Tibial nerve (tissue), 4 donors: ENCODE results near the gene CAMTA1. TPM values are rescaled to one million over a fixed set of nuclear protein-coding genes. Genes with fewer than 3 reads are reported as not detected.

Source experiments
- DNase-seq, 2 donors: peaks; one replicate each; pipeline ENCODE4 v3.0.0-alpha.2; 2019; ENCODE audit warnings: low spot score in 2 of 2
- H3K27ac ChIP-seq, 4 donors: fragments of 200-600 bp; sonication (generic) in 3 of 4; one replicate each; pipeline ENCODE4 v1.5.1; 2017 to 2019; ENCODE audit warnings: mild to moderate bottlenecking in 1 of 4
- H3K27me3 ChIP-seq, 2 donors: fragments of 200-600 bp; sonication (generic) in 1 of 2; one replicate each; pipeline versions ENCODE4 v1.5.1 to v1.6.0; 2017 to 2019
- H3K36me3 ChIP-seq, 3 donors: fragments of 200-600 bp; sonication (generic); one replicate each; pipeline ENCODE4 v1.5.1; 2018 to 2019
- H3K4me1 ChIP-seq, 4 donors: fragments of 200-600 bp; sonication (generic) in 3 of 4; one replicate each; pipeline ENCODE4 v1.5.1; 2017 to 2019
- H3K4me3 ChIP-seq, 4 donors: fragments of 200-600 bp; sonication (generic) in 3 of 4; one replicate each; pipeline ENCODE4 v1.5.1; 2017 to 2019; ENCODE audit warnings: mild to moderate bottlenecking in 1 of 4, moderate library complexity in 1 of 4
- H3K9me3 ChIP-seq, 4 donors: fragments of 200-600 bp; sonication (generic) in 3 of 4; one replicate each; pipeline ENCODE4 v1.5.1; 2017 to 2019
- CTCF ChIP-seq, 5 experiments: fragments of 200-600 bp in 3 of 5; fragments of 450-650 bp in 2 of 5; sonication (generic) in 3 of 5; IDR thresholded peaks; one replicate each; pipeline ENCODE4 v1.5.1; 2016 to 2019; ENCODE audit warnings: antibody characterized with exemption in 5 of 5, mild to moderate bottlenecking in 3 of 5, moderate library complexity in 2 of 5
- EP300 ChIP-seq, 2 donors: sonication (generic); formaldehyde crosslinking; IDR thresholded peaks; one replicate each; pipeline ENCODE4 v1.6.1; 2017; ENCODE audit warnings: antibody characterized with exemption in 2 of 2, mild to moderate bottlenecking in 1 of 2
- POLR2A ChIP-seq, 2 donors: fragments of 450-650 bp; IDR thresholded peaks; one replicate each; pipeline ENCODE4 v1.6.1; 2017; ENCODE audit warnings: antibody characterized with exemption in 2 of 2, mild to moderate bottlenecking in 2 of 2, moderate library complexity in 2 of 2
- WGBS, 2 donors: methylation state at CpG; one replicate each; pipeline ENCODE4 v1.1.5; 2018; 5-methylcytosine and 5-hydroxymethylcytosine counted together
- total RNA-seq, 4 donors: library from RNA; depleted of rRNA; stranded (reverse); fragments of >200 nt; gene quantifications; one replicate each; pipeline ENCODE4 v1.1.0, GENCODE V29; 2016

The CAMTA1 gene
- total RNA-seq, 4 donors from 2014 or later: 41.8 to 104 (median 87.2) TPM

- WGBS, 2 donors: 87 to 88% methylated on average over 7 of the region's 7 CpGs
- H3K36me3 ChIP-seq: no peaks in the 10 kb centered on the region
- no peaks in the 10 kb centered on the region for H3K4me1 ChIP-seq
- no peak overlapping the region for H3K27ac ChIP-seq
- peaks cover 0 to 16% of the 10 kb centered on the region in 2 donors for H3K27me3 ChIP-seq
- DNase-seq: no peak
- TF ChIP-seq EP300 (IDR thresholded peaks at IDR 0.05): no peak
- TF ChIP-seq POLR2A (IDR thresholded peaks at IDR 0.05): no peak
- no peak for TF ChIP-seq CTCF (IDR thresholded peaks at IDR 0.05)
- H3K4me3 ChIP-seq: no peak overlapping the region
- H3K9me3 ChIP-seq: no peaks in the 10 kb centered on the region
Observed at GRCh38 chr1:7103361-7103782, 318.1 kb downstream of the CAMTA1 start.

GRCh38 chr1:7103874-7104273 is 318.6 kb downstream of the CAMTA1 start:
- TF ChIP-seq EP300 (IDR thresholded peaks at IDR 0.05) (no peak), POLR2A (IDR thresholded peaks at IDR 0.05) (no peak), CTCF (IDR thresholded peaks at IDR 0.05) (no peak)
- Histone ChIP-seq H3K36me3 (no peaks in the 10 kb centered on the region), H3K4me3 (no peak overlapping the region), H3K9me3 (peaks cover 0 to 3% (median 0%) of the 10 kb centered on the region in 4 donors), H3K27ac (no peak overlapping the region), H3K27me3 (peaks cover 0 to 12% of the 10 kb centered on the region in 2 donors), H3K4me1 (no peaks in the 10 kb centered on the region)
- WGBS, 2 donors: 69 to 82% methylated on average over 6 of the region's 6 CpGs
- DNase-seq: no peak

GRCh38 chr1:7104339-7104738 is 319.1 kb downstream of the CAMTA1 start:
- H3K36me3 ChIP-seq: no peaks in the 10 kb centered on the region
- peaks cover 0 to 11% of the 10 kb centered on the region in 2 donors for H3K27me3 ChIP-seq
- no peak overlapping the region for H3K4me3 ChIP-seq
- 13 to 23% methylated on average over 2 of the region's 2 CpGs for WGBS, 2 donors
- no peak overlapping the region for H3K27ac ChIP-seq
- H3K4me1 ChIP-seq: no peaks in the 10 kb centered on the region
- TF ChIP-seq EP300 (IDR thresholded peaks at IDR 0.05): no peak
- TF ChIP-seq CTCF (IDR thresholded peaks at IDR 0.05): no peak
- TF ChIP-seq POLR2A (IDR thresholded peaks at IDR 0.05): no peak
- no peak for DNase-seq
- H3K9me3 ChIP-seq: peaks cover 0 to 3% (median 0%) of the 10 kb centered on the region in 4 donors

DNA sequence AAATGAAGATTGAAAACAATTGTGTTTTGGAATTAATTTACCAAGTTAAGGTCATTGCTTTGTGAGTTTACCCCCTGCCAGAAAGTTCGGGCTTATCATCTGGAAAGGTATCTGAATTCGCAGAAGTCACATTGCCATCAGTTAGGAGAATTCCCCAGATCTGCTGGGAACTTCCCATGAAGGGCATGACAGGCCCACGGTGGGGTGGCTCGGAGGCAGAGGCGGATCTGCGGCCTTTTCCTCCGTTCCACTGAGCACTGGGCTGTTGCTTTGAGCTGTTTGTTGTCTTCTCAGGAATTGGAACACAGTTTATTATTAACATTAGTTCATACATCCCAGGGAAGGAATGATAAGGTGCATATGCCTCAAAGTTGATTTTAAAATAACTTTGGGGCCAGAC is 320.0 kb downstream of the CAMTA1 start:
- H3K4me3 ChIP-seq: no peak overlapping the region
- no peaks in the 10 kb centered on the region for H3K4me1 ChIP-seq
- no peak for DNase-seq
- peaks cover 0 to 3% (median 0%) of the 10 kb centered on the region in 4 donors for H3K9me3 ChIP-seq
- H3K27ac ChIP-seq: no peak overlapping the region
- peaks cover 0 to 2% of the 10 kb centered on the region in 2 donors for H3K27me3 ChIP-seq
- H3K36me3 ChIP-seq: no peaks in the 10 kb centered on the region
- WGBS, 2 donors: 66 to 68% methylated on average over 7 of the region's 7 CpGs
- TF ChIP-seq CTCF (IDR thresholded peaks at IDR 0.05) (no peak), POLR2A (IDR thresholded peaks at IDR 0.05) (no peak), EP300 (IDR thresholded peaks at IDR 0.05) (no peak)

DNA sequence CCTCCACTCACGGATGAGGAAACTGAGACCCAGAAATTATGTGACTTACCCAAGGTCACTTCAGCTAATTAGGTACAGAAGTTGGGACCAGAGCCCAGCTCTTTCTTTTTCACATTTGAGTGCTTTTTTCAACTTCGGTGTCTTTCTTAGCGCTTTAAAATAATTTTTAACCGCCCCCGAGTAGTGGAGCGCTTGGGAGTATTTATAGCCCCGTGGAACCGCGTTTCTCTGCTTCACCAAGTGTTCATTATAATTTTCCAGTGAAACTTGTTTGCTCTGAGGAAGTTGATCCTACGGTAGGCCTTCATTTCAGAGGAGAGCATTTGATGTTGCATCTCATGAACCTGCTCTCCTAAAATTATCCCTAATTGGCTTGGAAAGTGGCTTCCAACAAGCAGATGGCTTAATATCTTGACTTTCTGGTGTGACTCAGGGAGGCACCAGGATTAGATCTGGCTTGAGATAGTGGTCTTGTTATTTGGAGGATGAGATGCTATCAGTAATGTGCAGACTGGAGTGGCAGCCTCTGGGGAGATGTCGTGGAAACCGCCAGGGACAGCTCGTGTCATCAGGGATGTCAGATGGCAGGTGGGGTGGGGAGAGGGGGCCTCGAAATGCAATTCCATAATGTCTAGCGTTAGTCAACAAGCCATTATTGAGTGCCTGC is 321.3 kb downstream of the CAMTA1 start:
- H3K4me1 ChIP-seq: no peaks in the 10 kb centered on the region
- H3K9me3 ChIP-seq: peaks cover 0 to 3% (median 0%) of the 10 kb centered on the region in 4 donors
- H3K27me3 ChIP-seq: no peaks in the 10 kb centered on the region
- H3K27ac ChIP-seq: no peak overlapping the region
- DNase-seq: no peak
- no peaks in the 10 kb centered on the region for H3K36me3 ChIP-seq
- 70 to 71% methylated on average over 15 of the region's 15 CpGs for WGBS, 2 donors
- no peak for TF ChIP-seq EP300 (IDR thresholded peaks at IDR 0.05)
- no peak for TF ChIP-seq POLR2A (IDR thresholded peaks at IDR 0.05)
- no peak for TF ChIP-seq CTCF (IDR thresholded peaks at IDR 0.05)
- no peak overlapping the region for H3K4me3 ChIP-seq
